ENCODE measurements around the gene UVSSA. TPM values are rescaled to one million over a fixed set of nuclear protein-coding genes. Genes with fewer than 3 reads are reported as not detected.

UVSSA gene
- total and polyA plus RNA-seq, 9 of the 15 experiments (the other 6 are each of a cell fraction or from before 2014, with no cell fraction given), result 0.21 to 14.6 (median 3.3) TPM

DNA sequence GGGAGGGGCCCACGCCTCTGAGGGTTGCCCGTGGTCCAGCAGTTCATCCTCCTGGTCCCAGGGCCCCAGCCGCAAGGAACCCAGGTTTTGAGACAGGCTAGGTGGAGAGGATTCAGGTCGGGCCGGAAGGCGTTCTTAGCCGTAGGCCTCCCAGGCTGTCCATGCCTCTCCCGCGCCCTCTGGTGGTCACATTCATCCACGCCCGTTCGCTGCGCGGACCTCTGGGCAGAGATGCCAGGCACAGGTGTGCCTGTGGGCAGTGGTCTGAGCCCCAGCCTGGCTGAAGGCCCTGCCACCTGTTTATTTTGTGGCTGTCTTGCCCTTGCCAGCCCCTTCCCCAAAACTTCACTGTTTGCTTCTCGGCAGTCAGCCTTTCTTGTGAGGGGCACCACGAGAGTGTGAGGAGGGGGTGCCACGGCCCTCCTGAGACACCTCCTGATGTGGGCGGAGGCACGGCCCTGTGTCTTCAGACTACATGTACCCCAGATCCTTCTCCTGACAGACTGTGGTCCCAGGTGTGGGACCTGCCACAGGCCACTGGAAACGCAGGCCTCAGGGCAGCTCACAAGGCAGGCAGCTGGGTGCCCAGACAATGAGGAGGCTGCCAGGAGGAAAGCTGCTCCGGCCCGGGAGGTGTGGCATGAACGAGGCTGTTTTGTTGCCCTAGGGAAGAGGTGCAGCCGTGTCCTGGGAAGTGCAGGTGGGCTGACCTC lies 5.0 kb downstream of the UVSSA start (continued):
- TF ChIP-seq MEF2A (IDR thresholded peaks at IDR 0.05; ENCODE audit: control insufficient read depth, low read depth, low read length) (no peak), POLR2G (IDR thresholded peaks at IDR 0.05; ENCODE audit: low read depth, low read length) (0 out of 2 replicates have a peak, but pooled peaks have one; percentile 34), ZNF143 (CRISPR knock-in tag; IDR thresholded peaks at IDR 0.05) (peak; percentile 39; the same call in 1 of the 2 replicates), YY1 (IDR thresholded peaks at IDR 0.05; ENCODE audit: borderline replicate concordance in 1 of 3, control insufficient read depth in 1 of 3, extremely low read depth in 1 of 3, insufficient read depth in 3 of 3, insufficient read length in 1 of 3, insufficient replicate concordance in 2 of 3, low read depth in 1 of 3, low read length in 2 of 3) (peak in 2 of 3 experiments; percentile 16 to 43), HNRNPL (IDR thresholded peaks at IDR 0.05; ENCODE audit: low read depth, low read length) (peak; percentile 69), RB1 (IDR thresholded peaks at IDR 0.05; ENCODE audit: low read depth) (peak; percentile 44; the same call in 1 of the 2 replicates), PURB (CRISPR knock-in tag; IDR thresholded peaks at IDR 0.05; ENCODE audit: low read depth) (no peak), SMAD4 (CRISPR knock-in tag; conservative IDR thresholded peaks at IDR 0.05) (no peak), NUFIP1 (IDR thresholded peaks at IDR 0.05; ENCODE audit: partially characterized antibody) (no peak), RAD21 (CRISPR knock-in tag; conservative IDR thresholded peaks at IDR 0.05 in 1 of 2, IDR thresholded peaks at IDR 0.05 in 1 of 2) (peak; percentile 68 to 81), NFXL1 (CRISPR knock-in tag; IDR thresholded peaks at IDR 0.05) (no peak), ZEB2 (IDR thresholded peaks at IDR 0.05) (no peak), BCOR (IDR thresholded peaks at IDR 0.05) (0 out of 2 replicates have a peak, but pooled peaks have one; percentile 13), ZNF644 (tag; IDR thresholded peaks at IDR 0.05; ENCODE audit: low read depth) (no peak), MCM5 (IDR thresholded peaks at IDR 0.05; ENCODE audit: low read depth) (no peak), CREM (IDR thresholded peaks at IDR 0.05; ENCODE audit: low read depth) (0 out of 2 replicates have a peak, but pooled peaks have one; percentile 41), ZFX (CRISPR knock-in tag; IDR thresholded peaks at IDR 0.05) (peak; percentile 23; the same call in 1 of the 2 replicates), CTBP1 (IDR thresholded peaks at IDR 0.05; ENCODE audit: borderline replicate concordance) (0 out of 2 replicates have a peak, but pooled peaks have one; percentile 54), XRCC5 (IDR thresholded peaks at IDR 0.05; ENCODE audit: low read depth, low read length) (peak; percentile 78), JUNB (CRISPR knock-in tag; conservative IDR thresholded peaks at IDR 0.05) (no peak), ZNF282 (CRISPR knock-in tag; IDR thresholded peaks at IDR 0.05) (0 out of 2 replicates have a peak, but pooled peaks have one; percentile 54), RBFOX2 (IDR thresholded peaks at IDR 0.05; ENCODE audit: low read depth, low read length) (peak; percentile 51)
- TF ChIP-seq, protein P1, sequence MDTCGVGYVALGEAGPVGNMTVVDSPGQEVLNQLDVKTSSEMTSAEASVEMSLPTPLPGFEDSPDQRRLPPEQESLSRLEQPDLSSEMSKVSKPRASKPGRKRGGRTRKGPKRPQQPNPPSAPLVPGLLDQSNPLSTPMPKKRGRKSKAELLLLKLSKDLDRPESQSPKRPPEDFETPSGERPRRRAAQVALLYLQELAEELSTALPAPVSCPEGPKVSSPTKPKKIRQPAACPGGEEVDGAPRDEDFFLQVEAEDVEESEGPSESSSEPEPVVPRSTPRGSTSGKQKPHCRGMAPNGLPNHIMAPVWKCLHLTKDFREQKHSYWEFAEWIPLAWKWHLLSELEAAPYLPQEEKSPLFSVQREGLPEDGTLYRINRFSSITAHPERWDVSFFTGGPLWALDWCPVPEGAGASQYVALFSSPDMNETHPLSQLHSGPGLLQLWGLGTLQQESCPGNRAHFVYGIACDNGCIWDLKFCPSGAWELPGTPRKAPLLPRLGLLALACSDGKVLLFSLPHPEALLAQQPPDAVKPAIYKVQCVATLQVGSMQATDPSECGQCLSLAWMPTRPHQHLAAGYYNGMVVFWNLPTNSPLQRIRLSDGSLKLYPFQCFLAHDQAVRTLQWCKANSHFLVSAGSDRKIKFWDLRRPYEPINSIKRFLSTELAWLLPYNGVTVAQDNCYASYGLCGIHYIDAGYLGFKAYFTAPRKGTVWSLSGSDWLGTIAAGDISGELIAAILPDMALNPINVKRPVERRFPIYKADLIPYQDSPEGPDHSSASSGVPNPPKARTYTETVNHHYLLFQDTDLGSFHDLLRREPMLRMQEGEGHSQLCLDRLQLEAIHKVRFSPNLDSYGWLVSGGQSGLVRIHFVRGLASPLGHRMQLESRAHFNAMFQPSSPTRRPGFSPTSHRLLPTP (IDR thresholded peaks at IDR 0.05; ENCODE audit: borderline replicate concordance, extremely low read depth, insufficient read length), result no peak
- TF ChIP-seq, protein P2, sequence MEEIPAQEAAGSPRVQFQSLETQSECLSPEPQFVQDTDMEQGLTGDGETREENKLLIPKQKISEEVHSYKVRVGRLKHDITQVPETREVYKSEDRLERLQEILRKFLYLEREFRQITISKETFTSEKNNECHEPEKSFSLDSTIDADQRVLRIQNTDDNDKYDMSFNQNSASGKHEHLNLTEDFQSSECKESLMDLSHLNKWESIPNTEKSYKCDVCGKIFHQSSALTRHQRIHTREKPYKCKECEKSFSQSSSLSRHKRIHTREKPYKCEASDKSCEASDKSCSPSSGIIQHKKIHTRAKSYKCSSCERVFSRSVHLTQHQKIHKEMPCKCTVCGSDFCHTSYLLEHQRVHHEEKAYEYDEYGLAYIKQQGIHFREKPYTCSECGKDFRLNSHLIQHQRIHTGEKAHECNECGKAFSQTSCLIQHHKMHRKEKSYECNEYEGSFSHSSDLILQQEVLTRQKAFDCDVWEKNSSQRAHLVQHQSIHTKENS (CRISPR knock-in tag; IDR thresholded peaks at IDR 0.05), result no peak

Measured in K562 (cell line).